HCT116 (cell line): ENCODE measurements around the gene BTBD16.

ENCODE experiments used
- ATF3 ChIP-seq: IDR thresholded peaks from 2 replicates; pipeline ENCODE4 v1.6.1; 2012
- CEBPB ChIP-seq: IDR thresholded peaks from 2 replicates; pipeline ENCODE4 v1.6.1; 2012; ENCODE audit warnings: low read depth
- CTCF ChIP-seq, 3 experiments: fragments of 200-600 bp in 1 of 3; sonication (generic) in 1 of 3; IDR thresholded peaks in 2 of 3; conservative IDR thresholded peaks in 1 of 3; 2 replicates each; pipeline ENCODE4 v1.5.1; 2012 to 2017; ENCODE audit warnings: low read depth in 2 of 3, low read length in 2 of 3, antibody characterized with exemption in 1 of 3, borderline replicate concordance in 1 of 3, control low read depth in 1 of 3, mild to moderate bottlenecking in 1 of 3, mixed read lengths in 1 of 3, mixed run types in 1 of 3, moderate library complexity in 1 of 3; ENCODE audit not compliant: insufficient read depth in 1 of 3
- EZH2 ChIP-seq: fragments of 200-600 bp; sonication (generic); IDR thresholded peaks from 2 replicates; pipeline ENCODE4 v1.6.1; 2017; ENCODE audit warnings: antibody characterized with exemption, mixed run types
- EZH2phosphoT487 ChIP-seq: fragments of 200-600 bp; IDR thresholded peaks from 2 replicates; pipeline ENCODE4 v1.6.1; 2018; ENCODE audit warnings: antibody characterized with exemption, borderline replicate concordance
- JUND ChIP-seq: IDR thresholded peaks from 2 replicates; pipeline ENCODE4 v1.6.1; 2012
- POLR2A ChIP-seq: IDR thresholded peaks from 2 replicates; pipeline ENCODE4 v1.7.0; 2011; ENCODE audit warnings: borderline replicate concordance; ENCODE audit not compliant: insufficient read depth, insufficient read length; ENCODE audit errors: extremely low read depth
- POLR2AphosphoS5 ChIP-seq: IDR thresholded peaks from 2 replicates; pipeline ENCODE4 v1.6.1; 2011; ENCODE audit warnings: mild to moderate bottlenecking, low read depth, low read length, moderate library complexity
- REST ChIP-seq: IDR thresholded peaks from 2 replicates; pipeline ENCODE4 v1.6.1; 2012; ENCODE audit warnings: low read depth
- SIN3A ChIP-seq: IDR thresholded peaks from 2 replicates; pipeline ENCODE4 v1.6.1; 2012; ENCODE audit warnings: low read depth
- SP1 ChIP-seq: IDR thresholded peaks from 2 replicates; pipeline ENCODE4 v1.6.1; 2012; ENCODE audit warnings: low read depth
- SRF ChIP-seq: IDR thresholded peaks from 2 replicates; pipeline ENCODE4 v1.6.1; 2012; ENCODE audit warnings: low read depth
- TCF7L2 ChIP-seq: IDR thresholded peaks from 2 replicates; pipeline ENCODE4 v1.7.0; 2011; ENCODE audit warnings: borderline replicate concordance, inconsistent platforms; ENCODE audit not compliant: insufficient read depth, insufficient read length; ENCODE audit errors: extremely low read depth
- ZNF274 ChIP-seq: fragments of 200-500 bp; sonication (Bioruptor generic); IDR thresholded peaks from 2 replicates; pipeline ENCODE4 v1.6.1; 2014; ENCODE audit warnings: mild to moderate bottlenecking, low read depth, low read length, inconsistent platforms

- TF ChIP-seq CTCF (IDR thresholded peaks at IDR 0.05 in 2 of 3, conservative IDR thresholded peaks at IDR 0.05 in 1 of 3; ENCODE audit: borderline replicate concordance in 1 of 3, insufficient read depth in 1 of 3, low read depth in 2 of 3, low read length in 2 of 3) (no peak), EZH2 (no peak), POLR2A (no peak), ATF3 (no peak), ZNF274 (no peak), EZH2phosphoT487 (no peak), REST (no peak), TCF7L2 (peak; percentile 71), JUND (no peak), CEBPB (no peak), SP1 (0 out of 2 replicates have a peak, but pooled peaks have one; percentile 5), SRF (peak; percentile 24; the same call in 1 of the 2 replicates), SIN3A (no peak; the same call in 1 of the 2 replicates), POLR2AphosphoS5 (peak; percentile 91)
Observed at GRCh38 chr10:122374237-122374858, 103.3 kb downstream of the BTBD16 start, which contains the start of gene PLEKHA1.
